ENCODE results near the gene IL11.

The IL11 gene

DNA sequence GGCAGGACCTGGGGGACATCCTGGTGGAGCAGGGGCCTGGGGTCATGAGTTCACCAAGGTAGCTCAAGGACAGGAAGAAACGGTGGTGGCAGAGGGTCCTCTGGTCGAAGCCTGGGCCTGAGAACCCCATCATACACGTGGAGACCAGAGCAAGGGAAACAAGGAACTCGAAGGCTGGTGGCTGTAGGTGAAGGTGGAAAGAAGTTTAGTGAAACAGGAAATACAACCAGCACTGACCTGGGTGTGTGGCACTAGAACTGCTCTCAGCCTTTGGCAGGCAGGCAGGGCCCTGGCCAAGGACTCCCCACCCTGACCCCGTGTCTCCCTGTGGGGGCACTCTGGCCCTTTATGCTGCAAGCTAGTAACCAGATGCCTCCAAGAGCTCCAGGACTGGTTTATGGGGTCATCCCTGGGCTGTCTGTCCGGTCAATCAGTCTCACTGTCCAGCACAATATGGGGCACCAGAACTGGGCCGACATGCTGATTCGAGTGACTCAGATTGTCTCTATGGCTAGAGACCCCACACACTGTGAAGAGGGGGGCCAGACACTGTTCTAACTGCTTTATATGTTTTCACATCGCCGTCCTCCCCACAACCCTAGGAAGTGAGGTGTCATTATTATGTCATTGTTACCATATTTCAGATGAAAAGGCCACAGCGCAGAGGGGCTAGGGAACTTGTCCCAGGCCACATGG lies 19.5 kb downstream of the IL11 start:
- Mint-ChIP-seq H3K4me1 (peaks cover 22% of the 10 kb centered on the region), H3K4me3 (peak overlapping the region in 2 of 3 experiments; percentile 25 to 61), H3K27me3 (ENCODE audit: low read depth) (peaks cover 54% of the 10 kb centered on the region), H3K36me3 (ENCODE audit: low read depth) (peaks cover 3% of the 10 kb centered on the region), H3K27ac (peak overlapping the region in 1 of 3 experiments; percentile 36), H3K9me3 (no peaks in the 10 kb centered on the region)
- TF ChIP-seq, protein P1, sequence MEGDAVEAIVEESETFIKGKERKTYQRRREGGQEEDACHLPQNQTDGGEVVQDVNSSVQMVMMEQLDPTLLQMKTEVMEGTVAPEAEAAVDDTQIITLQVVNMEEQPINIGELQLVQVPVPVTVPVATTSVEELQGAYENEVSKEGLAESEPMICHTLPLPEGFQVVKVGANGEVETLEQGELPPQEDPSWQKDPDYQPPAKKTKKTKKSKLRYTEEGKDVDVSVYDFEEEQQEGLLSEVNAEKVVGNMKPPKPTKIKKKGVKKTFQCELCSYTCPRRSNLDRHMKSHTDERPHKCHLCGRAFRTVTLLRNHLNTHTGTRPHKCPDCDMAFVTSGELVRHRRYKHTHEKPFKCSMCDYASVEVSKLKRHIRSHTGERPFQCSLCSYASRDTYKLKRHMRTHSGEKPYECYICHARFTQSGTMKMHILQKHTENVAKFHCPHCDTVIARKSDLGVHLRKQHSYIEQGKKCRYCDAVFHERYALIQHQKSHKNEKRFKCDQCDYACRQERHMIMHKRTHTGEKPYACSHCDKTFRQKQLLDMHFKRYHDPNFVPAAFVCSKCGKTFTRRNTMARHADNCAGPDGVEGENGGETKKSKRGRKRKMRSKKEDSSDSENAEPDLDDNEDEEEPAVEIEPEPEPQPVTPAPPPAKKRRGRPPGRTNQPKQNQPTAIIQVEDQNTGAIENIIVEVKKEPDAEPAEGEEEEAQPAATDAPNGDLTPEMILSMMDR (IDR thresholded peaks at IDR 0.05; ENCODE audit: unreplicated experiment in 3 of 3): no peak

DNA sequence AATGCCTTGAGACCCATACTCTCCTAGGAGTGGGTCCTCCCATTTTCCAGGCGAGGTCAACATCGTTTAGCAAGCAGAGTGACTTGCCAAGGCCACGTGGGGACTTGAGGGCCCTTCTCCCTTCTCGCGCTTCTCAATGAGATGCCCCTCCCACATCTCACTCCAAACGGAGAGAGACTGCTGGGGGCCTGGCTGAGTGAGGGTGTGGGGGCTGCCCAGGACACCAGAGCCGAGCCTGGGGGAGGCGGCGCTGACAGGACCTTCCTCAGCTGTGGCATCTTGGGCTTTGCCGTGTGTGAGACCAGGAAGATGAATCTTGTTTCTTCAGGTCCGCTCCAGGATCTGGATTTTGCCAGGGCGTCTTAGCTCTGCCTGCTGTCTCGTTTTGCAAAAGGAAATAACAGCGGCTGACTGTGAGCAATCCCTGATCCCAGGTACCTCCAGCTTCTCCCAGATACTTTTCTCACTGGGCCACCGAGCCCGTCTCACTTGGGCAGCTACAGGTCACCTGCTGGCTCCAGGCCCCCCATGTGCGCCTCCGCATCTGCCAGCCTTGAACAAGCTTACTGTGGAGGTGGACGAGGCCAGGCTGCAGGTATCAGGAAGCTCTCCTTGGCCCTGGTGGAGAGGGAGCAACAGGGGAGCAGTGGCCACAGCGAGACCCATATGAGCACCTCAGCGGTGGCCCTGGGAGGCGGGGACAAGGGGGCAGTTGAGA lies 21.8 kb downstream of the IL11 start:
- TF ChIP-seq, protein P1 (IDR thresholded peaks at IDR 0.05; ENCODE audit: unreplicated experiment in 3 of 3): no peak
- Mint-ChIP-seq H3K27ac (peak overlapping the region in 2 of 3 experiments; percentile 37 to 80), H3K9me3 (no peaks in the 10 kb centered on the region), H3K27me3 (ENCODE audit: low read depth) (peaks cover 36% of the 10 kb centered on the region), H3K4me1 (peaks cover 30% of the 10 kb centered on the region), H3K4me3 (peak overlapping the region in 2 of 3 experiments; percentile 28 to 61), H3K36me3 (ENCODE audit: low read depth) (peaks cover 7% of the 10 kb centered on the region)

DNA sequence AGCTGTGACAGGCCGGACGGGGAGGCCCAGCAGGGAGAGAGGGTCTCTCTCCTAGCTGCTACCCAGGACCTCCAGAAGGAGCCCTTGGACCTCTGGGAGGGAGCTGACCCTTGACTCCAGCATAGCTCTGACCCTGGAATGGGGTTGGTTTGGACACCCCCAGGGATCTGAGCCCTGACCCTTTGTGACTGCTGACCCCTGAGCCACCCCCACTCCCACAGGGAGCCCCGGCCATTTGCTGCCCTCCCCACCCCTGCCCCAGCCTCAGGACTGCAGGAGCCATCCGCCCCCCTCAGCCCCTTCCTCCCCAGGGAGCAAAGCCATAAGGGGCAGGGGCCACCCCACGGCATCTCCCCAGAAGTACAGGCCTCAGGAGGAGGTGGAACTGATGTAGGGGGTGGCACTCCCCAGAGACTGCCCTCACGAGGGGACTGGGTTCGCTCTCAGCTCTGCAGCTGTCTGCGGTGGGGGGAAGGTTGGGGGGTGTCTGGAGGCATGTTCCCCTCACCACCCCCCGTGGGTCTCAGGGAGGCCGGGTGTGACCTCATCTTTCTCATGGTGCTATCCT lies 22.7 kb downstream of the IL11 start:
- peak overlapping the region in 2 of 3 experiments; percentile 37 to 80 for H3K27ac Mint-ChIP-seq
- H3K36me3 Mint-ChIP-seq (ENCODE audit: low read depth): peaks cover 13% of the 10 kb centered on the region
- peaks cover 26% of the 10 kb centered on the region for H3K27me3 Mint-ChIP-seq (ENCODE audit: low read depth)
- peak overlapping the region in 1 of 3 experiments; percentile 38 for H3K4me3 Mint-ChIP-seq
- TF ChIP-seq, protein P1 (IDR thresholded peaks at IDR 0.05; ENCODE audit: unreplicated experiment in 3 of 3): no peak
- peaks cover 30% of the 10 kb centered on the region for H3K4me1 Mint-ChIP-seq
- H3K9me3 Mint-ChIP-seq: no peaks in the 10 kb centered on the region

DNA sequence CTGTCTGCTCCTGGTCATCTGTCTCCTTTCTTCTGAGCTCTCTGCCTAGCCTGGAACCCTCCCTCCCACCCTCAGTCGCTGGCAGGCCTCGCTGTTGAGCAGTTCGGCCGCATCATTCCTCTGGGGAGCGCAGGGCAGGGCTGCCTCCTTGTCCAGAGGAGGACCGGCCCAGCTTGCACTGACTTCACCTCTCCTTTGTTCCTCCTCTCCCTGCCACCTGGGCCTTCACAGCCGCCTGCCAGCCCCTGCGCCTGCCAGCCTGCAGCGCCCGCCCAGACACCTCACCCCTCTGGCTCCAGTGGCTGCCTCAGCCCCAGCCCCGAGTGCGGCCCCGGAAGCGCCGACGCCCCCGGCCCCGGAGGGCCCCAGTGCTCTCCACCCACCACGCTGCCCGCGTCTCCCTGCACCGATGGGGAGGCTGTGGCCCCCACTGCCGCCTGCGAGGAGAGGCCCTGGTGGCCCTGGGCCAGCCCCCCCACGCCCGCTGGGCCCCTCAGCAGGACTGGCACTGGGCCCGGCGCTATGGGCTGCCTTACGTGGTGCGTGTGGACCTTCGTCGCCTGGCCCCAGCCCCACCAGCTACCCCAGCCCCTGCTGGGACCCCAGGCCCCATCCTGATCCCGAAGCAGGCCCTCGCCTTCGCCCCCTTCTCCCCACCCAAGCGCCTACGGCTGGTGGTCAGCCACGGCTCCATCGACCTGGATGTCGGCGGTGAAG lies 23.4 kb downstream of the IL11 start:
- Mint-ChIP-seq H3K4me3 (no peak overlapping the region), H3K27ac (no peak overlapping the region), H3K4me1 (peaks cover 30% of the 10 kb centered on the region), H3K27me3 (ENCODE audit: low read depth) (peaks cover 20% of the 10 kb centered on the region), H3K9me3 (no peaks in the 10 kb centered on the region), H3K36me3 (ENCODE audit: low read depth) (peaks cover 15% of the 10 kb centered on the region)
- TF ChIP-seq, protein P1 (IDR thresholded peaks at IDR 0.05; ENCODE audit: unreplicated experiment in 3 of 3): no peak

DNA sequence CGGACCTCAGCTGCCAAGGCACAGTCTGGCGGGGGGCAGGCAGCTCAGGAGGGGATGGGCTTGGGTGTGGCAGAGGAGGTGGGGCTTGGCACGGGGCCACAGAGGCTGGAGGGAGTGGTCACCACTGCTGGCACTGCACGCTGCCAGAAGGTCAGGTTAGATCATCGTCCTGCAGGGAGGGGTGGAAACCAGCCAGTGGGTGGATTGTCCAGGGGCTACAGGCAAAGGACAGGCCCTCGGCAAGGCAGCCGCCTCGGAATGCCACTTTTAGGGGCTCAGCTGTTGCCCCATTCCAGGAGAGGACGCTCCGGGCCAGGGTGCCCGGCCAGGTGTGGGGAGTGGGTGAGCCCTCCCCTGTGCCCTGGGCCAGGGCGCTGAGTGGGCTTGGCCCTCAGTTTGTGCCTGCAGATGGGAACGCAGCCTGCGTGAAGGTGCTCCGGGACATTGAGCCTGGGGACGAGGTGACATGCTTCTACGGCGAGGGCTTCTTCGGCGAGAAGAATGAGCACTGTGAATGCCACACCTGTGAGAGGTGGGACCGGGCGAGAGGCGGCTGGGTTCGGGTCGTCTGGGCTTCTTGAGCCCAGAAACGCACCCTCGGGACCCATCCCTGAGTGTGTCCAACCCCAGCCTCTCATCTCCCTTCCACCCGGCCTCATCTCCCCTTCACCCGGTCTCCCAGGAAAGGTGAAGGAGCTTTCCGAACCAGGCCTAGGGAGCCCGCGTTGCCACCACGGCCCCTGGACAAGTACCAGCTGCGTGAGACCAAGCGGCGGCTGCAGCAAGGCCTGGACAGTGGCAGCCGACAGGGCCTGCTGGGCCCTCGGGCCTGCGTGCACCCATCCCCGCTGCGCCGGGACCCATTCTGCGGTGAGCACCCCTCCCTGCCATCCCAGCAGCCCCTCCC lies 24.2 kb downstream of the IL11 start:
- Mint-ChIP-seq H3K27ac (no peak overlapping the region), H3K9me3 (no peaks in the 10 kb centered on the region), H3K4me3 (peak overlapping the region in 1 of 3 experiments; percentile 56), H3K27me3 (ENCODE audit: low read depth) (peaks cover 12% of the 10 kb centered on the region), H3K36me3 (ENCODE audit: low read depth) (peaks cover 19% of the 10 kb centered on the region), H3K4me1 (peaks cover 36% of the 10 kb centered on the region)
- TF ChIP-seq, protein P1 (IDR thresholded peaks at IDR 0.05; ENCODE audit: unreplicated experiment in 3 of 3): no peak

Data from nephron (organoid).